ENCODE results near the gene HLCS.

DNA sequence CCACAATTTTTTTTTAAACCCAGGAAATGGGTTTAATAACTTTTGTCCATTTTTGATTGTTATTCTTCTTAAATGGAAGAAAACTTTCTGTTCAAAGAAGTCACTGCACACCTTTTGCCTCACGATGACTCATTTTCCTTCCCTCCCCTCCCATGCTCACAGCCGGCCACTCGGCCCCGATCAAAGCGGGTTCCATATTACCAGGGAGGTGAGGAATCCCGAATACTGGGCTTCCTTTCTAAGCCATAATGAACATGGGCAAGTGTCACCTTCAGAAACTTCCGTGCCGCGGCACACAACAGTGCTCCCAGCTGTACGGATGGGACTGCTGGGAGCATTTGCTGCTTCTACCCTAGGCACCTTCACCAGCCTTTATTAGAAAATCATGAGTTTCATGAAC lies 121.4 kb downstream of the HLCS start:
- TF ChIP-seq CTCF (IDR thresholded peaks at IDR 0.05) (no peak), POLR2A (IDR thresholded peaks at IDR 0.05) (no peak)

Data from body of pancreas (tissue), 4 donors.